GM23338 (cell line): ENCODE results near the gene CLCNKA. TPM values are rescaled to one million over a fixed set of nuclear protein-coding genes. Genes with fewer than 3 reads are reported as not detected.

Experiments used
- ATAC-seq: fragments of 200-7000 bp; cut with Tn5 transposase; 3 replicates; pipeline ENCODE4 v1.9.1; 2020
- DNase-seq: peaks from one replicate; pipeline ENCODE4 v3.0.0-alpha.2; 2015; ENCODE audit warnings: low spot score
- H2AFZ ChIP-seq: fragments of 200-600 bp; sonication (generic); 2 replicates; pipeline ENCODE4 v1.8.0; 2016; ENCODE audit warnings: antibody characterized with exemption, mild to moderate bottlenecking, moderate library complexity
- H3F3A ChIP-seq: fragments of 200-600 bp; sonication (generic); replicated peaks from 2 replicates; pipeline ENCODE4 v1.8.0; 2017; ENCODE audit warnings: antibody characterized with exemption, mixed run types, low read depth
- H3K27ac ChIP-seq: fragments of 200-600 bp; sonication (generic); 2 replicates; pipeline ENCODE4 v1.6.1; 2016; ENCODE audit warnings: low read depth
- H3K27me3 ChIP-seq: fragments of 200-600 bp; sonication (generic); 2 replicates; pipeline ENCODE4 v1.8.0; 2016; ENCODE audit warnings: mild to moderate bottlenecking, mixed run types, moderate library complexity; ENCODE audit not compliant: insufficient read depth
- H3K36me3 ChIP-seq: fragments of 200-600 bp; sonication (generic); 2 replicates; pipeline ENCODE4 v1.8.0; 2016; ENCODE audit warnings: mild to moderate bottlenecking; ENCODE audit not compliant: insufficient read depth
- H3K4me1 ChIP-seq: fragments of 200-600 bp; sonication (generic); 2 replicates; pipeline ENCODE4 v1.8.0; 2016; ENCODE audit warnings: mild to moderate bottlenecking, moderate library complexity; ENCODE audit not compliant: insufficient read depth
- H3K4me2 ChIP-seq: fragments of 200-600 bp; sonication (generic); 2 replicates; pipeline ENCODE4 v1.7.1; 2017; ENCODE audit warnings: mixed run types
- H3K4me3 ChIP-seq: fragments of 200-600 bp; sonication (generic); 2 replicates; pipeline ENCODE4 v1.6.1; 2016; ENCODE audit warnings: mixed run types
- H3K79me2 ChIP-seq: fragments of 200-600 bp; sonication (generic); replicated peaks from 2 replicates; pipeline ENCODE4 v1.8.0; 2017; ENCODE audit warnings: mild to moderate bottlenecking; ENCODE audit not compliant: insufficient read depth
- H3K9me2 ChIP-seq: fragments of 200-600 bp; sonication (generic); 2 replicates; pipeline ENCODE4 v1.8.0; 2017; ENCODE audit not compliant: insufficient read depth
- H4K20me1 ChIP-seq: fragments of 200-600 bp; sonication (generic); replicated peaks from 2 replicates; pipeline ENCODE4 v1.8.0; 2017; ENCODE audit warnings: mild to moderate bottlenecking; ENCODE audit not compliant: insufficient read depth
- H3K27ac Mint-ChIP-seq: 2 replicates; pipeline ENCODE4 v1.8.0; 2020; ENCODE audit warnings: inconsistent platforms, mild to moderate bottlenecking, moderate library complexity, mixed read lengths
- H3K27me3 Mint-ChIP-seq: 3 replicates; pipeline ENCODE4 v1.8.0; 2022; ENCODE audit warnings: low read depth, mild to moderate bottlenecking, moderate library complexity, mixed read lengths, inconsistent platforms; ENCODE audit not compliant: insufficient read depth, poor library complexity
- H3K36me3 Mint-ChIP-seq: 3 replicates; pipeline ENCODE4 v1.8.0; 2021; ENCODE audit warnings: low read depth, mild to moderate bottlenecking, inconsistent platforms, moderate library complexity, mixed read lengths
- H3K4me1 Mint-ChIP-seq: 3 replicates; pipeline ENCODE4 v1.8.0; 2020; ENCODE audit warnings: mild to moderate bottlenecking, inconsistent platforms, mixed read lengths
- H3K4me3 Mint-ChIP-seq: 3 replicates; pipeline ENCODE4 v1.8.0; 2021; ENCODE audit warnings: moderate library complexity, mild to moderate bottlenecking, inconsistent platforms, mixed read lengths
- H3K9me3 Mint-ChIP-seq: 3 replicates; pipeline ENCODE4 v1.8.0; 2020; ENCODE audit warnings: moderate library complexity, mild to moderate bottlenecking, inconsistent platforms, mixed read lengths
- CREB1 ChIP-seq: fragments of 250-450 bp; sonication (Bioruptor Pico); IDR thresholded peaks from 2 replicates; pipeline ENCODE4 v1.5.0; 2020; ENCODE audit warnings: low read depth, mild to moderate bottlenecking, moderate library complexity
- CTCF ChIP-seq, 2 experiments: fragments of 200-600 bp in 1 of 2; sonication (generic) in 1 of 2; conservative IDR thresholded peaks; 2 replicates each; pipeline versions ENCODE4 v1.5.1 to v1.6.1; 2016 to 2017; ENCODE audit warnings: antibody characterized with exemption in 2 of 2, low read depth in 2 of 2, mild to moderate bottlenecking in 2 of 2, moderate library complexity in 1 of 2
- EZH2 ChIP-seq: fragments of 200-600 bp; sonication (generic); IDR thresholded peaks from one replicate; pipeline ENCODE4 v1.8.0; 2017; ENCODE audit warnings: antibody characterized with exemption, mild to moderate bottlenecking, low read depth; ENCODE audit not compliant: unreplicated experiment
- EZH2phosphoT487 ChIP-seq: fragments of 200-600 bp; sonication (generic); IDR thresholded peaks from one replicate; pipeline ENCODE4 v1.8.1; 2018; ENCODE audit warnings: antibody characterized with exemption; ENCODE audit not compliant: unreplicated experiment
- JUNB ChIP-seq: IDR thresholded peaks from one replicate; pipeline ENCODE4 v1.6.1; 2016; ENCODE audit warnings: antibody characterized with exemption; ENCODE audit not compliant: unreplicated experiment
- NANOG ChIP-seq: IDR thresholded peaks from 2 replicates; pipeline ENCODE4 v1.6.1; 2016; ENCODE audit warnings: antibody characterized with exemption, borderline replicate concordance
- POLR2AphosphoS5 ChIP-seq: IDR thresholded peaks from 2 replicates; pipeline ENCODE4 v1.6.1; 2016; ENCODE audit warnings: antibody characterized with exemption, low read depth
- REST ChIP-seq: IDR thresholded peaks from one replicate; pipeline ENCODE4 v1.6.1; 2018; ENCODE audit warnings: antibody characterized with exemption; ENCODE audit not compliant: unreplicated experiment
- STAT1 ChIP-seq: IDR thresholded peaks from one replicate; pipeline ENCODE4 v1.6.1; 2016; ENCODE audit warnings: antibody characterized with exemption; ENCODE audit not compliant: unreplicated experiment
- ZNF114 ChIP-seq: fragments of 250-450 bp; sonication (Bioruptor Pico); IDR thresholded peaks from 2 replicates; pipeline ENCODE4 v1.5.0; 2020; ENCODE audit warnings: mild to moderate bottlenecking, moderate library complexity
- ZNF331 ChIP-seq: fragments of 250-450 bp; sonication (Bioruptor Pico); IDR thresholded peaks from 2 replicates; pipeline ENCODE4 v1.5.0; 2020; ENCODE audit warnings: low read depth, mild to moderate bottlenecking, moderate library complexity
- ZNF462 ChIP-seq: fragments of 250-450 bp; sonication (Bioruptor Pico); IDR thresholded peaks from 2 replicates; pipeline ENCODE4 v1.5.0; 2020; ENCODE audit warnings: mild to moderate bottlenecking, moderate library complexity
- polyA plus RNA-seq: library from polyadenylated mRNA; unstranded; fragments of >200 nt; fragmentation: Nextera tagmentation; extraction: Ambion mirVana; gene quantifications from 2 replicates; pipeline ENCODE4 v1.2.1, GENCODE V29; 2016
- total RNA-seq: library from RNA; depleted of rRNA; stranded (reverse); fragments of >200 nt; shearing (Covaris generic); gene quantifications from 2 replicates; pipeline ENCODE4 v1.2.3, GENCODE V29; 2014
- TF ChIP-seq, protein P1 (sequence below): IDR thresholded peaks from 2 replicates; pipeline ENCODE4 v1.6.1; 2016; ENCODE audit warnings: antibody characterized with exemption

The CLCNKA gene
- total and polyA plus RNA-seq, 2 experiments from 2014 or later = 0.59 to 0.76 TPM

- no peak for ATAC-seq
- H3K4me1 Mint-ChIP-seq = peaks cover 13% of the 10 kb centered on the region
- DNase-seq = no peak
- peaks cover 8% of the 10 kb centered on the region for H3K27me3 Mint-ChIP-seq
- H3K36me3 ChIP-seq = no peaks in the 10 kb centered on the region; the same call in 1 of the 2 replicates
- peaks cover 6% of the 10 kb centered on the region; the same call in 1 of the 2 replicates for H3F3A ChIP-seq
- H3K4me3 Mint-ChIP-seq = no peak overlapping the region
- H3K4me2 ChIP-seq = no peak overlapping the region
- H3K27me3 ChIP-seq = no peaks in the 10 kb centered on the region
- TF ChIP-seq ZNF114 (CRISPR knock-in tag) (no peak), EZH2phosphoT487 (no peak), STAT1 (no peak), CREB1 (CRISPR knock-in tag) (no peak), NANOG (no peak), ZNF331 (CRISPR knock-in tag) (no peak), REST (no peak), EZH2 (no peak), ZNF462 (CRISPR knock-in tag) (no peak), CTCF (conservative IDR thresholded peaks at IDR 0.05; ENCODE audit: low read depth in 2 of 2) (no peak), JUNB (no peak), POLR2AphosphoS5 (no peak)
- TF ChIP-seq, protein P1, sequence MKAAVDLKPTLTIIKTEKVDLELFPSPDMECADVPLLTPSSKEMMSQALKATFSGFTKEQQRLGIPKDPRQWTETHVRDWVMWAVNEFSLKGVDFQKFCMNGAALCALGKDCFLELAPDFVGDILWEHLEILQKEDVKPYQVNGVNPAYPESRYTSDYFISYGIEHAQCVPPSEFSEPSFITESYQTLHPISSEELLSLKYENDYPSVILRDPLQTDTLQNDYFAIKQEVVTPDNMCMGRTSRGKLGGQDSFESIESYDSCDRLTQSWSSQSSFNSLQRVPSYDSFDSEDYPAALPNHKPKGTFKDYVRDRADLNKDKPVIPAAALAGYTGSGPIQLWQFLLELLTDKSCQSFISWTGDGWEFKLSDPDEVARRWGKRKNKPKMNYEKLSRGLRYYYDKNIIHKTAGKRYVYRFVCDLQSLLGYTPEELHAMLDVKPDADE = no peak
- peaks cover 23% of the 10 kb centered on the region for H3K79me2 ChIP-seq
- H3K4me1 ChIP-seq = peaks cover 8% of the 10 kb centered on the region
- H3K27ac Mint-ChIP-seq = no peak overlapping the region
- H3K36me3 Mint-ChIP-seq = peaks cover 40% of the 10 kb centered on the region
- no peaks in the 10 kb centered on the region for H3K9me2 ChIP-seq
- H3K4me3 ChIP-seq = no peak overlapping the region
- no peak overlapping the region for H2AFZ ChIP-seq
- no peak overlapping the region for H3K27ac ChIP-seq
- no peaks in the 10 kb centered on the region for H4K20me1 ChIP-seq
- peaks cover 23% of the 10 kb centered on the region for H3K9me3 Mint-ChIP-seq
These were observed 49.4 kb upstream of the CLCNKA start for GRCh38 chr1:15972409-15972808.
